ENCODE data around the gene BCL2A1.

GRCh38 chr15:79948095-79948695 lies 22.8 kb downstream of the BCL2A1 start:
- no peak for TF ChIP-seq CTCF (conservative IDR thresholded peaks at IDR 0.05)
- TF ChIP-seq ZFX (IDR thresholded peaks at IDR 0.05): no peak

Measured in C4-2B (cell line).